Measurements from ENCODE around the gene UBAC2. TPM values are rescaled to one million over a fixed set of nuclear protein-coding genes. Genes with fewer than 3 reads are reported as not detected.

Gene UBAC2
- total and polyA plus RNA-seq, 2 of the 4 experiments (the other 2 are of a cell fraction) = 20.8 to 36.3 TPM

GRCh38 chr13:99230991-99231390 lies 30.3 kb downstream of the UBAC2 start:
- H2AK5ac ChIP-seq (ENCODE audit: low read depth, low read length) = no peak overlapping the region
- no peak overlapping the region for H3K4me2 ChIP-seq (ENCODE audit: low read depth, low read length)
- H3K79me1 ChIP-seq (ENCODE audit: low read depth in 1 of 2, low read length in 2 of 2) = peaks cover 51 to 55% of the 10 kb centered on the region in 2 experiments
- ATAC-seq (ENCODE audit: low read depth) (no peak), DNase-seq (no peak)
- H3K4ac ChIP-seq (ENCODE audit: low read depth, low read length) = 0 out of 2 replicates have a peak overlapping the region, but pooled peaks have one; percentile 21
- no peak overlapping the region for H2AFZ ChIP-seq (replicated peaks; ENCODE audit: low read length, poor library complexity)
- 0 out of 2 replicates have a peak overlapping the region, but pooled peaks have one; percentile 24 for H3K23ac ChIP-seq (ENCODE audit: low read depth, low read length)
- TF ChIP-seq CTCF (conservative IDR thresholded peaks at IDR 0.05; ENCODE audit: low read depth, low read length) = no peak
- no peak for TF ChIP-seq FOS (IDR thresholded peaks at IDR 0.05; ENCODE audit: low read depth, low read length)
- TF ChIP-seq MAZ (IDR thresholded peaks at IDR 0.05; ENCODE audit: borderline replicate concordance, low read depth, low read length) = no peak
- no peak for TF ChIP-seq BHLHE40 (IDR thresholded peaks at IDR 0.05; ENCODE audit: low read depth, low read length)
- no peak for TF ChIP-seq USF2 (IDR thresholded peaks at IDR 0.05; ENCODE audit: low read depth, low read length)
- no peak for TF ChIP-seq RFX5 (IDR thresholded peaks at IDR 0.05; ENCODE audit: low read depth, low read length)
- TF ChIP-seq CHD1 (IDR thresholded peaks at IDR 0.05; ENCODE audit: low read depth, low read length) = no peak
- TF ChIP-seq MXI1 (IDR thresholded peaks at IDR 0.05; ENCODE audit: borderline replicate concordance, low read depth, low read length) = no peak
- no peak for TF ChIP-seq ELK1 (IDR thresholded peaks at IDR 0.05; ENCODE audit: borderline replicate concordance, low read depth, low read length)
- TF ChIP-seq RAD21 (IDR thresholded peaks at IDR 0.05; ENCODE audit: low read length) = no peak
- no peak for TF ChIP-seq RCOR1 (IDR thresholded peaks at IDR 0.05; ENCODE audit: insufficient replicate concordance, low read length)
- TF ChIP-seq CEBPB (IDR thresholded peaks at IDR 0.05; ENCODE audit: low read depth, low read length) = no peak
- no peak for TF ChIP-seq SMC3 (IDR thresholded peaks at IDR 0.05; ENCODE audit: low read depth, low read length)
- TF ChIP-seq MAFK (IDR thresholded peaks at IDR 0.05; ENCODE audit: low read depth, low read length) = no peak
- no peak for TF ChIP-seq POLR2A (IDR thresholded peaks at IDR 0.05; ENCODE audit: low read depth, low read length)
- no peak for TF ChIP-seq NFE2L2 (IDR thresholded peaks at IDR 0.05; ENCODE audit: low read depth, low read length)
- no peak overlapping the region for H4K5ac ChIP-seq (ENCODE audit: low read depth, low read length)
- no peaks in the 10 kb centered on the region for H3K27me3 ChIP-seq (ENCODE audit: control insufficient read depth, insufficient read depth, low read length)
- H3K4me1 ChIP-seq (ENCODE audit: control insufficient read depth, insufficient read depth, low read length) = peaks cover 16% of the 10 kb centered on the region
- H3K4me3 ChIP-seq (ENCODE audit: insufficient read depth, low read depth, low read length) = no peak overlapping the region
- no peaks in the 10 kb centered on the region for H3K9me3 ChIP-seq (ENCODE audit: control insufficient read depth, insufficient read depth, low read length)
- H3K14ac ChIP-seq (replicated peaks; ENCODE audit: low read depth, low read length) = no peak overlapping the region
- CTCF ChIA-PET = no interaction called here
- H3K9ac ChIP-seq (ENCODE audit: low read depth, low read length) = no peak overlapping the region
- intact Hi-C loops (cut with micrococcal nuclease) = no loop called here
- H2BK120ac ChIP-seq (ENCODE audit: low read depth, low read length) = no peak overlapping the region
- no peak overlapping the region for H2AK9ac ChIP-seq (replicated peaks; ENCODE audit: low read depth, low read length, poor library complexity)
- POLR2A ChIA-PET (ENCODE audit: unreplicated experiment) = no interaction called here
- H2BK20ac ChIP-seq (ENCODE audit: low read depth, low read length) = no peak overlapping the region
- WGBS, 2 experiments (ENCODE audit: extremely low coverage in 2 of 2, insufficient read length in 1 of 2) = 100% methylated on average over 1 of the region's 3 CpGs; no CpG with 5 or more reads in 1 of the 2 experiments
- peaks cover 24% of the 10 kb centered on the region for H4K20me1 ChIP-seq (ENCODE audit: insufficient read depth, low read length)
- peaks cover 27% of the 10 kb centered on the region for H3K9me1 ChIP-seq (ENCODE audit: insufficient read depth, low read length)
- H2BK15ac ChIP-seq (ENCODE audit: low read depth, low read length) = no peak overlapping the region
- BruUV-seq (replicated peaks) = no TSS peak
- H2BK5ac ChIP-seq (ENCODE audit: low read depth, low read length, poor library complexity, severe bottlenecking) = no peak overlapping the region
- H4K8ac ChIP-seq (ENCODE audit: low read depth in 2 of 2, low read length in 2 of 2) = no peak overlapping the region
- no peak overlapping the region for H3K27ac ChIP-seq (ENCODE audit: insufficient read depth, low read length)
- in situ Hi-C loops (cut with MboI; ENCODE audit: low sequenced_read_pairs) = no loop called here
- H3K56ac ChIP-seq (ENCODE audit: extremely low read depth, insufficient read depth, low read length) = no peak overlapping the region
- dilution Hi-C loops (cut with HindIII; ENCODE audit: low sequenced_read_pairs, unreplicated experiment) = no loop called here
- no peak overlapping the region for H3K18ac ChIP-seq (ENCODE audit: low read depth, low read length)
- H4K91ac ChIP-seq (ENCODE audit: insufficient read depth, low read depth, low read length) = no peak overlapping the region
- no peaks in the 10 kb centered on the region for H3K36me3 ChIP-seq (ENCODE audit: control insufficient read depth, insufficient read depth, low read length)

All from IMR-90 (cell line).